NCI-H82 treated with DMSO at 0.1 percent for 48 hours (cell line): ENCODE results near the gene MSH3.
"Not testable (repeated sequence)": the region's sequence is repeated elsewhere in the genome, so short reads cannot be mapped to it uniquely, and the experiment has no call there.

ENCODE experiments used
- DNase-seq: peaks from one replicate; lab custom pipeline; 2025; ENCODE audit not compliant: unreplicated experiment; lab: John Stamatoyannopoulos, UW

MSH3 gene

DNA sequence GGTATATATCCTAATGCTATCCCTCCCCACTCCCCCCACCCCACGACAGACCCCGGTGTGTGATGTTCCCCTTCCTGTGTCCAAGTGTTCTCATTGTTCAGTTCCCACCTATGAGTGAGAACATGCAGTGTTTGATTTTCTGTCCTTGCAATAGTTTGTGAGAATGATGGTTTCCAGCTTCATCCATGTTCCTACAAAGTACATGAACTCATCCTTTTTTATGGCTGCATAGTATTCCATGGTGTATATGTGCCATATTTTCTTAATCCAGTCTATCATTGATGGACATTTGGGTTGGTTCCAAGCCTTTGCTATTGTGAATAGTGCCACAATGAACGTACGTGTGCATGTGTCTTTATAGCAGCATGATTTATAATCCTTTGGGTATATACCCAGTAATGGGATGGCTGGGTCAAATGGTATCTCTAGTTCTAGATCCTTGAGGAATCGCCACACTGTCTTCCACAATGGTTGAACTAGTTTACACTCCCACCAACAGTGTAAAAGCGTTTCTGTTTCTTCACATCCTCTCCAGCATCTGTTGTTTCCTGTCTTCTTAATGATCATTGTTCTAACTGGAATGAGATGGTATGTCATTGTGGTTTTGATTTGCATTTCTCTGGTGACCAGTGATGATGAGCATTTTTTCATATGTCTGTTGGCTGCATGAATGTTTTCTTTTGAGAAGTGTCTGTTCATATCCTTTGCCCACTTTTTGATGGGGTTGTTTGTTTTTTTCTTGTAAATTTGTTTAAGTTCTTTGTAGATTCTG is 186.8 kb downstream of the MSH3 start:
- not testable (repeated sequence) for DNase-seq

DNA sequence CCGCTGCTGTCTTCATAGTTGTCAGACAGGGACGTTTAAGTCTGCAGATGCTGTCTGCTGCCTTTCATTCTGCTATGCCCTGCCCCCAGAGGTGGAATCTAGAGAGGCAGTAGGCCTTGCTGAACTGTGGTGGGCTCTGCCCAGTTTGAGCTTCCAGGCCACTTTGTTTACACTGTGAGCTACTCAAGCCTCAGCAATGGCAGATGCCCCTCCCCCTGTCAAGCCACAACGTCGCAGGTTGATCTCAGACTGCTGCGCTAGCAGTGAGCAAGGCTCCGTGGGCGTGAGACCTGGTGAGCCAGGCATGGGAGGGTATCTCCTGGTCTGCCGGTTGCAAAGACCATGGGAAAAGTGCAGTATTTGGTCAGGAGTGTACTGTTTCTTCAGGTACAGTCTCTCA is 192.0 kb downstream of the MSH3 start:
- DNase-seq = not testable (repeated sequence)

DNA sequence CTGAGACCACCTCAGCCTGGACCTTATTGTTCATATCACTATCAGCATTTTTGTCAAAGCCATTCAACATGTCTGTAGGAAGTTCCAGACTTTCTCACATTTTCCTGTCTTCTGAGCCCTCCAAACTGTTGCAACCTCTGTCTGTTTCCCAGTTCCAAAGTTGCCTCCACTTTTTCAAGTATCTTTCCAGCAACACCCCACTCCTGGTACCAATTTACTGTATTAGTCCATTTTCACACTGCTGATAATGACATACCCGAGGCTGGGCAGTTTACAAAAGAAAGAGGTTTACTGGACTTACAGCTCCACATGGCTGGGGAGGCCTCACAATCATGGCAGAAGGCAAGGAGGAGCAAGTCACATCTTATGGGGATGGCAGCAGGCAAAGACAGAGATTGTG is 195.7 kb downstream of the MSH3 start:
- DNase-seq = not testable (repeated sequence)

DNA sequence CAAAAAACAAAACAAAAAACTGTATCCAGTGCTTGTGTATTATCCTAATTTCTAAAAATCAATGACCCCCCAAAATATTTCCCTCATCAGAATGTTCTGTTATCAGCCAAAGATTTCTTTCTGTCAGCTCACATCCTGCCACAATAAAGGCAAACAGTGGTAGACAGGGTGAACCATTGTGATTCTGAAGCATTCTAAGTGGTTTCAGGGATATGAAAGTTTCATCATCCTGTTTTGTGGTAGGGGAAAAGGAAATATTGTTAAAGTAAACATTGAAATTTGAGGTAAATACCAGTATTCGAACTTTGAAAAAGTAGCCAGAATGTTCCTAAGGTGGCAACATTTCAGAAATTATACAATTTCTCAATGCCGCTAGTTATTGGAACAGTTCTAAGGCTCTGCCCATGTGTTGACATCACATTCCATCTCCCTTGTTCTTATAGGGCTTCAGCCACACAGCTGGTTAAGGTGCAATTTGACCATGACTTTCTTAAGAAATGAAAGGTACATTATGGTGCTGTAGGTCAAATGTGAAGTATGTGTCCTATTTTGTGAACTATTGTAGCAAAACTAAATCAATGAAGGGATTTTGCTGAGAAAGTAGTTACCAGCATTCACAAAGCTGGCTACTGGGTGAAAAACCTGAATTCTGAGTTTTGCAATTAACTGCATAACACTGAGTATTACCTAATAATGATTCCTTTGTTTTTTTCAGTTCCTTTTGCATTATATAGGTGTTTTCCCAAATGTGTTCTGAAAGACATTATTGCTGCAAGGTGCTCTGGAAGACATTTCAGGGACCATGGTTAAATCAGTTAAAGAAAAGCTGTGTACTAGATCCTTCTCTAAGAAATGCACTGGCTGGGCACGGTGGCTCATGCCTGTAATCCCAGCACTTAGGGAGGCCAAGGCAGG is 198.1 kb downstream of the MSH3 start:
- no peak for DNase-seq

DNA sequence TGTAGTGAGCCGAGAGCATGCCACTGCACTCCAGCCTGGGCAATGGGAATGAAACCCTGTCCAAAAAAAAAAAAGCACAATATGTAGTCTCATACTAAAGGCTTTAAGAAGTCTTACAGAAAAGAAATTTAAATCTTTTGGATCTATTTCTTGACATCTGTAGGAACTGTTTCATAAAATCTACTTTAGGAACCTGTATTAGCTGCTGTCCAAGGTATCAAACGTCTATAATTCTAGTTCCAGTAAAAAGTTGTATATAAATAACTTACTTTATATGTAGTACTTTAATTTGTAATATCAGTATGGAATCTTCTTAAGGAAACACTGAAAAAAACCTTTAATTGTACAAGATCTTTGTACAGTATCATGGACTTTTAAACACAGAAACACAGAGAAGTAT is 199.0 kb downstream of the MSH3 start:
- DNase-seq = no peak

DNA sequence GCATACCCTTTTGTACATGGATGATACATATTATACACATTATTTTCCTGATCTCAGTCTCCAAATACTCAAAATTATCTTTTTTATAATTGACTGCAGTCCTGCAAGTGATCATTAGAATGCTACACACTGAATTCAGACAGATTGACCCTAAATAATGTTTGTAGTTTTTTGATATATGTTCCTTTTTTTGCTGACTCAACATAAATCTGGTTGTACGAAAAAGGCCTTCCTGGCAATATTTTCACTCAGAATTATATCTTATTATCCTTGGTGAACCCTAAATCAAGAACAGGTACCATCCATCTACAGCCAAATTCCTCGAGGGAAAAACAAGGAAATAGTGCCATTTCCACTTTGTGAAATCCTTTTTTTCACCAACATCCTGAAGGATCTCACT is 200.1 kb downstream of the MSH3 start:
- DNase-seq = no peak

DNA sequence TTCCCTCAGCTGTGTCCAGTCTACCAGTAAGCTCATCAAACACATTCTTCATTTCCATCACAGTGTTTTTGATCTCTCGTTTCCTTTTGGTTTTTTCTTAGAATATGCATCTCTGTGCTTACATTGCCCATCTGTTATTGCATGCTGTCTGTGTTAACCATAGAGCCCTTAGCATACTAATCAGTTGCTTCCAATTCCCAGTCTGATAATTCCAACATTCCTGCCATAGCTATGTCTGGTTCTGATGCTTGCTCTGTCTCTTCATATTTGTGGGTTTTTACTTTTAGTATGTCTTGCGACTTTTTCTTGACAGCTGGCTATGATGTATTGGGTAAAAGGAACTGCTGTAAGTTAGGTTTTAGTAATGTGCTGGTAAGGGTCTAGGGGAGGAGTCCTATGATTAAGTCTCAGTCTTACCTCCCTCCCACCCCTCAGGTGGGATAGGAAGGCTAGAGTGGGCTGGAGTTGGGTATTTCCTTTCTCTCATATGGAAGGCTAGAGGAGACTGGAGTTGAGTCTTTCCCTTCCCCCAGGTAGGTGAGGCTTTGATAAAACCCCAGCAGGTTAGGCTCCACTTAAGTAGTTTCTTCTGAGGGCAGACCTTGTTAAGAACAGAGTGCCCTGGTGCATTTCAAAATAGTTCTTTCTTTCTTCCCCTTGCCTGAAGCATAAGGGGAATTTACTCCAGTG is 206.6 kb downstream of the MSH3 start:
- no peak for DNase-seq

DNA sequence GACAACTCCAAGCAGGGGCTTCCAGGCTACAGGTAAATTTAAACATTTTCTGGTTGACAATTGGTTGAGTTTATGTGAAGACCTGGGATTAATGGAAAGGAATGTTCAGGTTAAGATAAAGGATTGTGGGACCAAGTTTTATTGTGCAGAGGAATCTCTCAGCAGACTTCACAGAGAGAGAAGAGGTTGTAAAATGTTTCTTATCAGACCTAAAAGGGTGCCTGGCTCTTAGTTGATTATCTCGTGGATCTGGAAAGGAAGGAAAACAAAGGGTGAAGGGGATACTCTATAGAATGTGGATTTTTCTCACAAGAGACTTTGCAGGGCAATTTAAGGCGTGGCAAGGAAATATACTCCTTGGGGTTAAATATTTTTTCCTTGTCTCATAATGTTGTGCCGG is 209.3 kb downstream of the MSH3 start:
- DNase-seq = no peak

DNA sequence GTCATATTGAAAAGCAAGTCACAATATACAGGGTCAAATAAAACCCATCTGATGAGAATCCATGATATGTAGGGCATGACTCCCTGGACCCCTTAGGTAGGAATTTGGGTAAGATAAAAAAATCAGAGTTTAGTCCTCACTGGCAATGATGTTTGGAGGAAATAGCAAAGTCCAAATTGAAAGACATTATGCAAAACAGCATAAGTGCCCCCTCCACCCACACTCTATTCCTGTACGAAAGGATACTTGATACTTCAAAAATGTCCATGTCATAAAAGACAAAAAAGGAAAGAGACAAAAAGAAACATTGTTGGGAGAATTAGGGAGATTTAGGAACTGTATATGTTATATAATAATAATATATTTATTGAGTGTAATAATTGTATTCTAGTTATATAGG is 209.7 kb downstream of the MSH3 start:
- DNase-seq = no peak

DNA sequence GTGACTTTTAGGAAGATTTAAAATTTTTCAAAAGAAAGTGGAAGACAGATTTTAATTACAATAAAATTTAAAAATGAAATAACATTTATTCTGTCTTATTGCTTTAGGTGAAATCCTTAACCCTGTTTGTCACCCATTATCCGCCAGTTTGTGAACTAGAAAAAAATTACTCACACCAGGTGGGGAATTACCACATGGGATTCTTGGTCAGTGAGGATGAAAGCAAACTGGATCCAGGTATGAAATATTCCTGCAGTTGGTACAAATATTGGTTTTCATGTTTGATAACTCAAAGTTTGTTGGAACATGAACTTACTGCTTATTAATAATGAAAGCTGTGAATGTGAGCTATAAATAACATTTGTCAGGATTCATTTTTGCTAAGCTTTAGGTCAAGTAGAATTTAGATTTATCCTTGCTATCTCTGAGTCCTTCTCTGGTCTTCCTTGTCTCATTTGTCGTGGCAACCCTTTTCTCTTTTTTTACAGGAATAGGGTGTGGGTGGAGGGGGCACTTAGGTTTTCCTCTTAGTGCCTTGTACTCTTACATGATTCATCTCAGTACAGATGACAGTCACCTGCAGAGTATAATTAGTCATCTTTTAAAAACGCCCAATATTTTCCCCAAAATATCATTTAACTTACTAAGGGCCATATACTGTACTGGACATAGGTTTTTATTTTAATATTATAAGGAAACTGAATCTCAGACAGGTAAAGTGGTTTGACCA is 210.4 kb downstream of the MSH3 start:
- DNase-seq = no peak

DNA sequence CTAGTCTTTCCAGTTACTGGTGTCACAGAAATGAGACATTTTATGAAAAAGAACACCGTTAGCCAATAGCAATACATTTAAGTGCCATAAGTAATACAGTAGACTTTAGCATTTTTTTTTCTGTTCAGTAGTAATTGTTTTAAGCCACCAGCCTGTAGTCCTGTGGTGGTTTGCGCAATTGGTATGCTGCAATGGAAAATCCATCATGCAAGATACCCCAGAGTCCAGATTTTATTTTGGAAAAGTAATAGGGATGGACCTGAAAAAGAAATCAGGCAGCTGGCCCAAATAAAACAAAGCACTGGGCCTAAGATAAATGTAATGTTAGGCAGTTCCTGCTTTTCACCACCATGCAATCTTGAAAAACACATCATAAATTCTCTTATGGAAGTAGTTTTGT is 211.1 kb downstream of the MSH3 start:
- no peak for DNase-seq

DNA sequence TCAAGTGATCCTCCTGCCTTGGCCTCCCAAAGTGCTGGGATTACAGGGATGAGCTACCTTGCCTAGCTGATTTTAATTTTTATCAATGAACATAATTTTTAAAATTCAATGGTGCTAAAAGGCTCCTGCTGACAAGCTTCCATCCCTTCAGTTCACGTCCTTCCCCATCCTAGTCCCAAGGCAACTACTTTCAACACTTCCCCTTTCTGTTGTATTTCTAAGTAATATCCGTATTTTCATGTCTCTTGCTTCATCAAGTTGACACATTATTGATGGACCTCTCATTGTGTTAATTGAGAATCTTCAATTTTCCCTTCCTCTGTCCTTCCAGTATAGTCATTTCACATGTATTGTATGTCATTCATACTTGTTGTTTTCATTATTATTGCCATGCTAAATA is 211.9 kb downstream of the MSH3 start:
- no peak for DNase-seq

DNA sequence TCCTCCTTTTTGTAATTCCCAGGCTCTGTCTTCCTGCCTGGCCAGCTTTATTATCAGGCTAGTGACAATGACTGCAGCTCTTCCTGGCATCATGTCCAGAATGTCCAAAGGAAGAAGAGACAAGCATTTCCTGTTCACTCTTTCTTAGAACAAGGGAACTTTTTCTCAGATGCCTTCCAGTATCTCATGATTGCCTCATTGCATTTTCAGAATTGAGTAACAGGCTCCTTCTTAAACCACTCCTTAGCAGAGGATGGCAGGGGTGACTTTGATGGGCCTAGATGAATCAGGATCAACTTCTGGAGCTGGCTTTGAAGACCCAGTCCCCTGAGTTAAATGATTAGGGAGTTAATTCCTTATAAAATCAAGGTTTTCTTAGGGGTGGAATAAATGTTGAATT is 212.8 kb downstream of the MSH3 start:
- no peak for DNase-seq

DNA sequence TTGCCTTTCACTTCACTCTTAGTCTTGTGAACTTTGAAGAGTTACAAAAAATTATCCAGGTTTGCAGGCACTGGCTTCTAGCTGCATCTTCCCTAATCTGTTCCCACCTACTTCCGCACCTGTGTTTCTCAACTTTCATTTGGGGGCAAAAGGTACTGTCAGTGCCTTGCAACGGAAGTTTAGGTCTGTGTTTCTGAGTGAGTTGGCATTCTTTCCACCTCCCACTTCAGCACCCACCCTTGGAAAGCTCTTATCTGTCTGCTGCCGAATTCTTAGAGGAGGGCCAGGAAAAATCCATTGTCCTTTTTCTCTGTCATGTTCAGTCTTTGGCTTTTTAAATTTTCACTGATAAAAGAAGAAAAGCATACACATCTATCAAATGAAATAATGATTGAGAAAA is 216.0 kb downstream of the MSH3 start:
- no peak for DNase-seq

DNA sequence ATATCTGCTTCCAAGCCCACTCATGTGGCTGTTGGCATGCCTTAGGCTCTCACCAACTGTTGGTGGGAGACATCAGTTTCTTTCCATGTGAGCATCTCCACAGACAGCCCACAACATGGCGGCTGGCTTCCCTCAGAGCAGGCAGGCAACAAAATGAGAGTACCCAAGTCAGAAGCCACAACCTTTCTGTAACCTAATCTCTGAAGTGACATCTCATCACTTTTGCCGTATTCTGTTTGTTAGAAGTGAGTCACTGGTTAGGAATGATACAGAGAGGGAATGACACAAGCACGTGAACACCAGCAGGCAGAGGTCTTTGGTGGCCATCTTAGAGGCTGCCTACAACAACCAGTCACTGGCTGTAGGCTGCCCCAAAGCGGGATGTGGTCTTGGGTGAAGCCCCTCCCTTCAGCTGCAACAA is 217.1 kb downstream of the MSH3 start:
- no peak for DNase-seq

DNA sequence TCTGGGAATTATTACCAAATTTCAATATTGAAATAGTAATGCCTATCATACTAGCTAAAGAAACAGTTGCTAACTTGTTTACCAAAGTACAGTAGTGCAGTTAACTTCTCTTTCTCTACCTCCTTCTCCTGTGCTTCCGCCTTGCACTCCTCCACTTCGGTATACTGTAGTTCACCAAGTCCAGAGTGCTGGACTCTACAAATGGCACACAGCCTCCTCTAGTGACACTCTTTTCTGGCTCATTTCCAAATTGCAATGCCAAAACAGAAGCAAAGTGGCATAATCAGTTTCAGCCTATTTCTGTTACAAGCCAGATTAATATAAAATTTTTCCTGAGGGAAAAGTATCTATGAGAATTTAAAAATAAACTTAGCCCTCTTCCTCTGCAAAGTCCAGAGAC is 219.7 kb downstream of the MSH3 start:
- no peak for DNase-seq

DNA sequence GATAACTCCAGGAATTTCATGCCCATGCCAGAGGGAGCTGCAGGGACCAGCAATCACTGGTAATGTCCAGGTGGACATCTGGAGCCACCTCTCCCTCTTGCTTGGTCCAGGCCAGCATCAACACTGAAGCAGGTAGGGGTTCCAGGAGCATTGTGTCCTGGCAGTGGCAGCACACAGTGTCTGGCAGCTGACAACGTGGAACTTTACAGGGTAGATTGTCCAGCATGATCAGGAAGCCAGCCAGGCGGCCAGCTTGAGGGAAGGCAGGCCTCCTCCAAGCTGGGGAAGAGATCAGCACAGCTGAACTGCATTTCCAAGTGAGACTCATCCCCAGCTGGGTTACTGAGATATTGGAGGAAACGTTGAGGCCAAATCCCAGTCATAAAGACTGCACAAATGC is 223.1 kb downstream of the MSH3 start:
- no peak for DNase-seq

DNA sequence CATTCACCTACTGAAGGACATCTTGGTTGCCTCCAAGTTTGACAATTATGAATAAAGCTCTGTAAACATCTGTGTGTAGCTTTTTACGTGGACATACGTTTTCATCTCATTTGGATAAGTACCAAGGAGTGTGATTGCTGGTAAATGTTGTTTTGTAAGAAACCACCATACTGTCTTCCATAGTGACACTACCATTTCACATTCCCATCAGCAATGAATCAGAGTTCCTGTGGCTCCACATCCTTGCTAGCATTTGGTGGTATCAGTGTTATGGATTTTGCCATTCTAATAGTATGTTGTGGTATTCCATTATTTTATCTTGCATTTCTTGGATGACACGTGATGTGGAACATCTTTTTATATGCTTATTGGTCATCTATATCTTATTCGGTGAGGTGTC is 227.3 kb downstream of the MSH3 start:
- DNase-seq = no peak

DNA sequence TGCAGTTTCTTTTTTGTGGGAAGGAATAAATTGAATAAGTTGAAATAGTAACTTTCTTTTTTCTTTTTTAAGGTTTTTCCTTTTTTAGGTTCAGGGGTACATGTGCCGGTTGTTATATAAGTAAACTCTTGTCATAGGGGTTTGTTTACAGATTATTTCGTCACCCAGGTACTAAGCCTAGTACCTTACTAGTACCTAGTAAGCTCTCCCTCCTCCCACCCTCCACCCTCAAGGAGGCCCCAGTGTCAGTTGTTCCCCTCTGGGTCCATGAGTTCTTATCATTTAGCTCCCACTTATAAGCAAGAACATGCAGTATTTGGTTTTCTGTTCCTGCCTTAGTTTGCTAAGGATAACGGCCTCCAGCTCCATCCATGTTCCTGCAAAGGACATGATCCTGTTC is 228.9 kb downstream of the MSH3 start:
- not testable (repeated sequence) for DNase-seq

DNA sequence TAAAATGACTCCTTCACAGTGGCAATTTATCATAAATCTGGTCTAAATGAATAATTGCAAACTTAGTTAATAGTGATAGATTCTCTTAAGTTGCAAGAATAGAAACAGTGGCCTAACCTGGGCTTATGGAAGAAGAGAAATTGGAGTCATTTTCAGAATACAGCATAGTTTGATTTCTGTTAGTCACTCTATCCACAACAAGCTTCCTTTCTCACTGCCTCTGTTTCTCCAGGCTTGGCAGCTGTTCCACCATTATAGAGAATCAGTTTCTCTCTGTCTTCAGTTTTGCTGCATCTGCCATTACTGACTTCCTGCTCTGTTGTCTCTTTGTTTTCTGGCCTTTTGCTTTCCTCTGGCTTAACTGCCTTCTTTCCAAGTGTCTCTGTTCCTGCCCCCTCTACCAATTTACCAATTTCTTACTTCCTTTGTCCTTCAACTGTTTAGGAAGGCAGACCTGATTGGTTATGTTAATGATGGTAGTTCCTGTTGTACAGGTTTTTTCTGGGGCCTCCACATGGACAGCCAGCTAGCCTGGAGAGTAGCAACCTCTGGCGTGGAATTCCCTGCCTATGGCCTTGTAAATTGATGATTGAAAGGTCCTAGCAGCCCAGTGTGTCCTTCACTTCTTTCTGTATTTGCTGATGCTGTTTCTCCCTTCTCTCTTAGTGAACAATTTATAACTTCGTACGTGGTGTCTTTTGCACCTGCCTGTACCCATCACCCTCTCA is 229.8 kb downstream of the MSH3 start:
- no peak for DNase-seq
